Measurements from ENCODE around the gene HIRIP3.
A peak's percentile ranks its signal among the peaks of the same experiment; 100 is the strongest.
"Not testable (repeated sequence)": the region's sequence is repeated elsewhere in the genome, so short reads cannot be mapped to it uniquely, and the experiment has no call there.

Gene HIRIP3

GRCh38 chr16:30015450-30015849, 20.0 kb upstream of the HIRIP3 start:
- not testable (repeated sequence) for DNase-seq

- not testable (repeated sequence) for DNase-seq
Measured at GRCh38 chr16:30012598-30012997, 17.2 kb upstream of the HIRIP3 start.

DNA sequence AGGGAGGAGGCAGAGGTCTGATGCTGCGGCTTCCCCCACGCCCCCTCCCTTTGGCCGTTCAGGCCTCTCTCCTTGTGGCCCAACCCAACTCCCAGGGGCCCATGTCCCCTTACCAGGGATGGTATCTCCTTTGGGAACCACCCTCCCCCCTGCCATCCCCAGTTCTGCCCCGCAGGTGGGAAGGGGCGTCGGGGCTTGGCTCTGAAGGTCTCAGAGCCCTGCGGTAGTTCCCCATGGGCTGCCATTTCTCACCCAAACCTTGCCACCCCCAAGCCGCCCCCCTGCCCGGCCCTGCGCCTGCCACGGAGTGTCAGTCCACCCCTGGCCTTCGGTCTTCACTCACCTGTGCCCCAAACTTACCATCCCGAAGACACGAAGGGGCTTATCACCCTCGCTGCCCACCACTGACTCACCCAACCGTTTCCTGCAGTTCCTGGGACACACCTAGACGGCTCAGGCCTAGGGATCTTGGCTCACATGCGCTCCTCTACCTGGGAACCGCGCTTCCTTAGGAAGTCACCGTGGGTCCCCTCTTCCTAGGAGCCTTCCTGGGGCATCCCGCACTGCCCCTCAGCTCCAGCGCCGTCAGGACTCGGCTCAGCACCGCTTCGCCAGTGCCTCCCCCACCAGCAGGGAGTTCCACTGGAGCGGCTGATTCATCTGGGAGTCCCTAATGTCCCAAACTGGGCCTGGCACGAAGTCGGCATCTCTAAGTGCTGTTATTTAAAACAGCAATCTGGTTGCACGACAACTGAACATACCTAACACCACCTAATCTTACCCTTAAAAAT, 16.5 kb upstream of the HIRIP3 start:
- DNase-seq: no peak

DNA sequence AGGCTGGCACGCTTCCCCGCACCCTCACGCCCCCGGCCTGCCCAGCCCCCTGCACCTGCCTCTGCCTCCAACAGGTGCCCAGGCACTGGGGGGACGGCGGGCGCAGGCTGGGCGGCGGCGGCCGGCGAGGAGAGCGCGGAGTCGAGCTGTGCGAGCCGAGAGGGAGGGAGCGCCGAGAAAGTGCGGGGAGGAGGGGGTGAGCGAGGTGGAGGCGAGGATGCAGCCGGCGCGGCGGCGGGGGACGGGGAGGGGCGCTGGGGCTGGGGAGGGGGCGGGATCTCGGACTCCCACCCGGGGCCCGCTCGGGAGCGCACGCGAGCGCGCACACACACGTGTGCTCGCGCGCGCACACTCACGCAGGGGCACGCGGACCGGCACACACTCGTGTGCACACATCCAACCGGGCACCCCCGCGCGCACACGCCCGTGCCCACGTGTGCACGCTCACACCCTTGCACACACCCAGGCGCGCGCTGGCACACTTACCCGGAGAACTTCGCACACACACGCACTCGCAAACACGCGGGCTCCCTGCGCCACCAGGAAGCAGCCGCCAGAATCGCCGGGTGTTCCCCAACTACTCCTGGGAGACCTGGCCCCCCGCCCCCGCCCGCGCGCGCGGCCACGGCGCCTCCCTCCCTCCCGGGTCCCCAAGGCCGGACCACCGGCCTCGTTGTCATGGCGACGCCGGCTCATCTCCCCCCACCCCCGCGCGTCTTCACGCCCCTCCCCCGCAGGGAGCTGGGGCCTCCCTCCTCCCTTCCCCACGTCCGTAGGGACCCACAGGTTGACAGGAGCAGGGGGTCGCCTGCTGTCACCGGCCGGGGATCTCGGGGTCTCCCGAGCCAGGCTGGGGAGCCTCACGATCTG, 15.7 kb upstream of the HIRIP3 start, which contains the start of gene DOC2A:
TSS of gene DOC2A (minus strand) at position 184 of the 870 bp plus-strand sequence. CDS start 805 bp downstream, outside the sequence.
- DNase-seq: peak; percentile 78

GRCh38 chr16:30009990-30010843, 14.8 kb upstream of the HIRIP3 start:
- DNase-seq: peak; percentile 34

GRCh38 chr16:30009085-30009862, 13.9 kb upstream of the HIRIP3 start:
- DNase-seq: no peak

DNA sequence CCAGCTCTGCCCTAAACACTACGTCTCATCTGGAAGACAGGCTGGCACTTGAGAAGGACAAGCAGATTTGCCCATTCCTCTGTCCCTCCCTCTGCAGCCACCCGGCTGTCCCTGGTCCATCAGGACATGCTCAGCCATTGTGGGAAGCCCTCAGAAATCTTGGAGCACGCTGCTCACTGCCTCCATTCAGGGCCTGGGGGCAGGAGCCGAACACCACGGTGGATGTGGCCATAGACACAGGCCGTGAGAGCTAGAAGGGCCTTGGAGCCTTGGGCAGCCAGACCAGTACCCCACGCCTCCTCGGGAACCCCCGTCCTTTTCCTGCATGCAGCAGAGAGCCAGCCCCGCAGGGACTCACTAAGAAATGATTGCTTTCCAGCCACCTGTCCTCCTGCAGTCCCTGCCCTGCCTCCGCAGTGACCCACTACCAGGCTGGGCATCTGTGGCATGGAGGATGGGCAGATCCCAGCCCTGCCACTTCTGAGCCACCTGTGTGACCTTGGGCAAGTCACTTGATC, 12.0 kb upstream of the HIRIP3 start:
- DNase-seq: no peak

GRCh38 chr16:30006659-30007377, 11.4 kb upstream of the HIRIP3 start:
- DNase-seq: no peak

- no peak for DNase-seq
Measured at GRCh38 chr16:30006095-30006473, 10.7 kb upstream of the HIRIP3 start.

DNA sequence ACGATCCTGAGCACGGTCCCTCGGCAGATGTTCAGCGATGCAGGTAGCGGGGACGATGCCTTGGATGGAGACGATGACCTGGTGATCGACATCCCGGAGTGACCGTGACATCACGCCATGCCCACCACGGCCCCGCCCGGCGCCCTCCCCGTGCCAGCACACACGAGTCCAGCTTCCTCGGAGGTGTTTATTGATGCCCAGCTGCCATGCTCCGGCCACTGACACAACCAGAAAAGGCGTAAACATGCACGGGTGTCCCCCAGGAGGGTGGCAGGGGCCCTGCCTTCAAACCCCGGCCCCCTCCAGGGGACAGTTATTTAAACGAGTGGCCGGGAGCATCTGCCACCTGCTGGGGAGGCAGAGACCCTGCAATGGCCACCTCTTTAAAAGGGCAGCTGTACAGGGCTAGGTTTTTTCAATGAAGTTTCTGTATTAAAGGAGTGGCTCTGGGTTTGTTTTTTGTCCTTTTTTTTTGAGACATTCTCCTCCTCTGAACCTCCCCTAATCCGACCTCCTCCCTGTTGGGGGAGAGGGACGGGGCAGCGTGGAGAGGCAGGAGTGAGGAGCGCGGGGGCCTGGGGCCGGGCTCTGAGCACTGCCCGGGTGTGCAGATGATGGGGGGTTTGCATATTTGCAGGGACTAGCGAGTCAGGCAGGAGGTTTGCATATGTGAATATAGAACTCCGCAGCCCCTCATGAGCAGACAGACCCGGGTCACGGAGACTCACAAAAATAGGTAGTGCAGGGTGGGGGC, 10.1 kb upstream of the HIRIP3 start:
- DNase-seq: peak; percentile 59

DNA sequence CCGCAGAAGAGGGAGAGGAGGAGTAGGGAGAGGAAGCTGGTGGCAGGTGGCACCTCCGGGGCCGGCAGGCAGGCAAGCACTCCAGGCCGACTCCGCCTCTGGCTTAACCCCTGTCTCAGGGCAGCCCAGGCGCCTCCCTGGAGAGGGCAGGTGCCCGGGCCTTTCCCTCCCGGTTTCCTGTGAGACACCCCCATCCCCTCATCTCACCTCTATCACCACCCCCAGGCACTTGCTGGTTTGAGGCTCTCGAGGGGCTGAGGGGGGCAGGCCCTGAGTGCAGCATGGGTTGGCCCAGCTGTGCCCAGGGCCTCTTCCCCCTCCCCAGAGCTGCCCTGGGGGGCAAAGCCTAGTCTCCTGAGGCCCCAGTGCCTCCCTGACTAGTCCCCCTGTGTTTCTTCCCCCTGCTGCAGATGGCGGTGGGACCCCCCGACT, 9.4 kb upstream of the HIRIP3 start:
- DNase-seq: no peak

GRCh38 chr16:30004424-30004776, 9.0 kb upstream of the HIRIP3 start:
- DNase-seq: no peak

- no peak for DNase-seq
Measured at GRCh38 chr16:30003670-30004423, 8.4 kb upstream of the HIRIP3 start.

- DNase-seq: no peak
Measured at GRCh38 chr16:30002614-30003346, 7.4 kb upstream of the HIRIP3 start.

DNA sequence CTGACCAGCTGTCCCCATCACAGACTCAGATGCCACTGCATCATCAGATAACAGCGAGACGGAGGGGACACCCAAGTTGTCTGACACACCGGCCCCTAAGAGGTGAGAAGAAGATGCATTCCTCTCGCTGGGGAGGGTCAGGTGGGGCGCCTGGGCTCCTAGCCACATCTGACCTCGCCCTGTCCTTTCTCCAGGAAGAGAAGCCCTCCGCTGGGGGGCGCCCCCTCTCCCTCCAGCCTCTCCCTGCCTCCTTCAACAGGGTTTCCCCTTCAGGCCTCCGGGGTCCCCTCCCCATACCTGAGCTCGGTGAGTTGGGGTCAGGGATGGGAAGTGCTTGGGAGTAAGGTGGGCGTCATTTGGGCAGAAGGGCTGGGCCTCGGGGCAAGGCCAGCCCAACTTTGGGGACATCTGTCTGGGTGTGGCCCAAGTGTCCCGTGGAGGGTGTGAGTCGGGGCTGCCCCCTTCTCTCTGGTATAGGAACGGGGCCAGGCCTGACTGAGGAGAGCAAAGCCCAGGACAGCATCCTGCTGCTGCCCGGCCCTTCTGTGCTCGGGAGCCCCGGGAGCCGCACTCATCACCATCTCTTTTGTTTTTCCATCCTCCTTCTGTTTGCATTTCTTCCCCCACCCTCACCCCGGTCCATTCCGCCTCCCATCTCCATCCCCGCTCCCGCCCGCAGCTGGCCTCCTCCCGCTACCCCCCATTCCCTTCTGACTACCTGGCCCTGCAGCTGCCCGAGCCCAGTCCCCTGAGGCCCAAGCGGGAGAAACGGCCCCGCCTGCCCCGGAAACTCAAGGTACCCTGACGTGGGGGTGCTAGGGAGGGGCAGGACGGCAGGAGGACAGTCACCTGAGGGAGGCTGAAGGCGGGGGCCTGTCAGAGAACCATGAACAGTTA, 5.6 kb upstream of the HIRIP3 start:
- DNase-seq: no peak

- DNase-seq: no peak
Measured at GRCh38 chr16:29999605-30000004, 4.2 kb upstream of the HIRIP3 start.

- no peak for DNase-seq
Measured at GRCh38 chr16:29996766-29997250, 1.4 kb upstream of the HIRIP3 start.

Data from eye (tissue), 1 donor.